ENCODE measurements around the gene PRKAG3. TPM values are rescaled to one million over a fixed set of nuclear protein-coding genes. Genes with fewer than 3 reads are reported as not detected.
A peak's percentile ranks its signal among the peaks of the same experiment; 100 is the strongest.

PRKAG3 gene
- total and polyA plus RNA-seq, 8 donors = 0.08 TPM; not detected in 7

- no peak overlapping the region for H3K4me3 ChIP-seq
- peaks cover 0 to 42% of the 10 kb centered on the region in 2 donors for H3K36me3 ChIP-seq
- no peak for ATAC-seq
- no peaks in the 10 kb centered on the region for H3K9me3 ChIP-seq
- H3K4me1 ChIP-seq = peaks cover 0 to 6% of the 10 kb centered on the region in 2 donors
- no peak for DNase-seq
- TF ChIP-seq CTCF (IDR thresholded peaks at IDR 0.05) = no peak
- intact Hi-C loops (cut with DNase I) = no loop called here
- no peak overlapping the region for H3K27ac ChIP-seq
- no peaks in the 10 kb centered on the region for H3K27me3 ChIP-seq
Observed at GRCh38 chr2:218815244-218815637, 16.4 kb downstream of the PRKAG3 start.

GRCh38 chr2:218814540-218815243, 16.9 kb downstream of the PRKAG3 start:
- peaks cover 0 to 6% of the 10 kb centered on the region in 2 donors for H3K4me1 ChIP-seq
- ATAC-seq (peak; percentile 46), DNase-seq (no peak)
- H3K9me3 ChIP-seq = no peaks in the 10 kb centered on the region
- no peak overlapping the region for H3K27ac ChIP-seq
- H3K4me3 ChIP-seq = no peak overlapping the region
- H3K36me3 ChIP-seq = peaks cover 0 to 42% of the 10 kb centered on the region in 2 donors
- TF ChIP-seq CTCF (IDR thresholded peaks at IDR 0.05) = no peak
- H3K27me3 ChIP-seq = no peaks in the 10 kb centered on the region
- intact Hi-C loops (cut with DNase I) = no loop called here

- H3K36me3 ChIP-seq = peaks cover 0 to 42% of the 10 kb centered on the region in 2 donors
- H3K4me1 ChIP-seq = peaks cover 0 to 6% of the 10 kb centered on the region in 2 donors
- ATAC-seq = no peak
- H3K27me3 ChIP-seq = no peaks in the 10 kb centered on the region
- H3K27ac ChIP-seq = no peak overlapping the region
- H3K9me3 ChIP-seq = no peaks in the 10 kb centered on the region
- TF ChIP-seq CTCF (IDR thresholded peaks at IDR 0.05) = no peak
- intact Hi-C loops (cut with DNase I) = no loop called here
- DNase-seq = no peak
- no peak overlapping the region for H3K4me3 ChIP-seq
Observed at GRCh38 chr2:218813771-218814460, 17.7 kb downstream of the PRKAG3 start.

GRCh38 chr2:218812861-218813260, 18.7 kb downstream of the PRKAG3 start:
- H3K27ac ChIP-seq = no peak overlapping the region
- peaks cover 0 to 42% of the 10 kb centered on the region in 2 donors for H3K36me3 ChIP-seq
- H3K9me3 ChIP-seq = no peaks in the 10 kb centered on the region
- peaks cover 0 to 9% of the 10 kb centered on the region in 2 donors for H3K4me1 ChIP-seq
- intact Hi-C loops (cut with DNase I) = no loop called here
- DNase-seq (no peak), ATAC-seq (no peak)
- H3K4me3 ChIP-seq = no peak overlapping the region
- TF ChIP-seq CTCF (IDR thresholded peaks at IDR 0.05) = no peak
- H3K27me3 ChIP-seq = no peaks in the 10 kb centered on the region

- no peak overlapping the region for H3K27ac ChIP-seq
- ATAC-seq = no peak
- intact Hi-C loops (cut with DNase I) = no loop called here
Observed at GRCh38 chr2:218812096-218812815, 19.3 kb downstream of the PRKAG3 start.

More at GRCh38 chr2:218812096-218812815, 19.3 kb downstream of the PRKAG3 start:
- no peak for DNase-seq
- H3K4me3 ChIP-seq = no peak overlapping the region
- no peak for TF ChIP-seq CTCF (IDR thresholded peaks at IDR 0.05)
- H3K4me1 ChIP-seq = peaks cover 0 to 15% of the 10 kb centered on the region in 2 donors
- H3K36me3 ChIP-seq = peaks cover 0 to 42% of the 10 kb centered on the region in 2 donors
- H3K27me3 ChIP-seq = no peaks in the 10 kb centered on the region
- H3K9me3 ChIP-seq = no peaks in the 10 kb centered on the region

All from left lung (tissue), 10 donors.